GM12801 (cell line): ENCODE measurements around the gene DGKI.

Experiments used
- TF ChIP-seq, protein P1 (sequence below): IDR thresholded peaks from one replicate; pipeline ENCODE4 v1.5.1; 2011; ENCODE audit warnings: control low read depth; ENCODE audit not compliant: insufficient read length; ENCODE audit errors: extremely low read depth

Gene DGKI

DNA sequence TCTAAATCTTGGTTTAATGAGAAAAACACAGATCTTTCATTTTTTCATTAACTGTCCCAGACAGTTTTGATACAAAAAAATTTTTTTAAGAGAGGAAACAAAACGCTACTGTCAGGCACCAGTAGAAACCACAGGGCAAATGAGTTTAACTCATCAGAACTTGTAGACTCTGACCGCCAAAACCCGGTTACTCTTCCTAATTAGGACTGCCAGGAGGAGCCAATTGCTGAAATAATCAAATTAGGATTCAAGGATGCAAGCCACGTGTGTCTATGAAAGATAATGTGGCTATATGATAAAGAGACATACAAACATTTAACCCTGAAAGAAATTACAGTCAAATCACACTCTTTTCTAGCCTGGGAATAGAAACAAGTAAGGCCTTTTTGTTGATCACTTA lies 154.4 kb downstream of the DGKI start:
- TF ChIP-seq, protein P1, sequence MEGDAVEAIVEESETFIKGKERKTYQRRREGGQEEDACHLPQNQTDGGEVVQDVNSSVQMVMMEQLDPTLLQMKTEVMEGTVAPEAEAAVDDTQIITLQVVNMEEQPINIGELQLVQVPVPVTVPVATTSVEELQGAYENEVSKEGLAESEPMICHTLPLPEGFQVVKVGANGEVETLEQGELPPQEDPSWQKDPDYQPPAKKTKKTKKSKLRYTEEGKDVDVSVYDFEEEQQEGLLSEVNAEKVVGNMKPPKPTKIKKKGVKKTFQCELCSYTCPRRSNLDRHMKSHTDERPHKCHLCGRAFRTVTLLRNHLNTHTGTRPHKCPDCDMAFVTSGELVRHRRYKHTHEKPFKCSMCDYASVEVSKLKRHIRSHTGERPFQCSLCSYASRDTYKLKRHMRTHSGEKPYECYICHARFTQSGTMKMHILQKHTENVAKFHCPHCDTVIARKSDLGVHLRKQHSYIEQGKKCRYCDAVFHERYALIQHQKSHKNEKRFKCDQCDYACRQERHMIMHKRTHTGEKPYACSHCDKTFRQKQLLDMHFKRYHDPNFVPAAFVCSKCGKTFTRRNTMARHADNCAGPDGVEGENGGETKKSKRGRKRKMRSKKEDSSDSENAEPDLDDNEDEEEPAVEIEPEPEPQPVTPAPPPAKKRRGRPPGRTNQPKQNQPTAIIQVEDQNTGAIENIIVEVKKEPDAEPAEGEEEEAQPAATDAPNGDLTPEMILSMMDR = no peak

DNA sequence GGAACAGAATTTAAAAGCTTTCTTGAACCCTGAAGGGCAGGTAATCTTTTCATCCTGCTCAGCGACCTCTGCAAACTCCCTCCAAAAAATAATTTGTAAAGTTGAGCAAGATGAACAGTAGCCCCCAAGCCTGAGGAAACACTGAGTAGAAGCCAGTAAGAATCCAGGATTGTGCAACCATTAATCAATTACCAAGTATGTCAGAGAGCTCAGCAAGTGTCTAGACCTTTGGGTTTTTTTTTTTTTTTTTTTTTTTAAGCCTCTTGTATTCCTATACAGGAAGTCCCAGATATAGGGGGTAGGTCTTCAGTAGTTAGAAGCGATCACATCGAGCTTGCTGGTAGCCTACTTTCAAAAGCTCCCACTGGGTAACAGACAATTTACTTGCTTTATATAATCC lies 155.2 kb downstream of the DGKI start:
- TF ChIP-seq, protein P1 = no peak

DNA sequence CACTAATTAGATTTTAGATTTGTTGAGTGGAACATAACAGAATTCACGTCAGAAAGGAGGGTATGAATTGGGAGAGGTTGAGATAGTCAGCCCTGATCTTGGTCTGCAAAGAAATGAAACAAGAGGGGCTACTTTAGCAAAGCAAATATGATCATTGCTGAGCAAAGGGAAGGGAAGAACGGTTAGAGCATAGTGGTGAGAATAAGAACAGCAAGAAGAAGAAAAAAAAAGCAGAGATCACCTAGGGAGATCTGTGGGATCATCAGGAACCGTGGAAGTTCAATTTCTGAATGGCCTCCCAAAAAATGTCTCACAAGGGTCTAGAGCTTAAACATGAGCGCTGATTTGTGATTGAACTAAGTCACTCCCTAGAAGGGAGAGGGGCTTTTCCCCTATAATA lies 156.1 kb downstream of the DGKI start:
- TF ChIP-seq, protein P1 = no peak

DNA sequence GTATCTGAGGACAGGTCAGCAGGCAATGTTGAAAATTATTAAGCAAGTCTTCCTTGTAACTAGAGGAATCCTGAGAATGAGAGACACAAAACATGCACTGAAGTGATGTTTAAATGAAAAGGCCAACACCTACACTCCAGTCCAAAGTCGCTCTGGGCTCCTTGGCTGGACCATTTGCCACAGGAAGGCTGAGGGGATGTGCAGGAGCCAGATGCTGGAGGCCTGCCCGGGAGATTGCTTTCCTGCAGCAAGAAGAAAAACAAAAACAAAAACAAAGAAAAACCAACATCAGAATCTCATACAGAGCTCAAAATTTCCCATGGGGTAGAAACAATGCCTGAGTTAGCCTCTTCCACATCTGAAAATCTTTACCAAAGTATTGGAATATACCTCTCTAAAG lies 157.0 kb downstream of the DGKI start:
- TF ChIP-seq, protein P1 = no peak

DNA sequence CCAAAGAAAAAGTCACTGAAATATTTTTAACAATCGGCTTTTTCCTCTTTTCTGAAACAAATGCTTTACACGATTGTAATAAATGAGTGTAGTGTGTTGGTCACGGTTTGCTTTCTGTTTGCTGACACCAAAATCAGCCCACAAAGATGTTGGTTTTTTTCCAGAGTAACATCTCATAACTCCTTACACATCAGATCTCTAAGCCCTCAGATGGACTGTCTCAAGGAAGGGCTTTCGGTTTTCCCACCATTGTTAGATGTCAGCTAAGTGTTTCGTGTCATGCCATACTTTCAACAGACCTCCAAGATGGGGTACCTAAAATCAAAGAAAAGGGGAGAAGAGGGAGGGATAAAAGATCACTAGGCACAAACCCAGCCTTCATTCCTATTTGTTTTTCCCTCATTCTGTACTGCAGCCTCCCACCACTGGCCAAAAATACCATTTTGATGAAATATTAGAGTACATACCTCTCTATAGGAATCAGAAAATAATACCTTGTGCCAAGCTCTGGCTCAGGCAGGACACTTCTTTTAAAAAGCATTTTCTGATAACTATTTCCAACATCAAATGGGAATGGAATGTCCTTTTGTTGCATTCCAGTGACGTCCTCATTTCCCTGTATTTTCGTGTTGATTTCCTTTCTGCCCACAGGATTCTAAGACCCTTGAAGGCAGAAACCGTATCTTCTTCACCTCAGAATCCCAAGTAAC lies 159.1 kb downstream of the DGKI start:
- TF ChIP-seq, protein P1 = no peak

DNA sequence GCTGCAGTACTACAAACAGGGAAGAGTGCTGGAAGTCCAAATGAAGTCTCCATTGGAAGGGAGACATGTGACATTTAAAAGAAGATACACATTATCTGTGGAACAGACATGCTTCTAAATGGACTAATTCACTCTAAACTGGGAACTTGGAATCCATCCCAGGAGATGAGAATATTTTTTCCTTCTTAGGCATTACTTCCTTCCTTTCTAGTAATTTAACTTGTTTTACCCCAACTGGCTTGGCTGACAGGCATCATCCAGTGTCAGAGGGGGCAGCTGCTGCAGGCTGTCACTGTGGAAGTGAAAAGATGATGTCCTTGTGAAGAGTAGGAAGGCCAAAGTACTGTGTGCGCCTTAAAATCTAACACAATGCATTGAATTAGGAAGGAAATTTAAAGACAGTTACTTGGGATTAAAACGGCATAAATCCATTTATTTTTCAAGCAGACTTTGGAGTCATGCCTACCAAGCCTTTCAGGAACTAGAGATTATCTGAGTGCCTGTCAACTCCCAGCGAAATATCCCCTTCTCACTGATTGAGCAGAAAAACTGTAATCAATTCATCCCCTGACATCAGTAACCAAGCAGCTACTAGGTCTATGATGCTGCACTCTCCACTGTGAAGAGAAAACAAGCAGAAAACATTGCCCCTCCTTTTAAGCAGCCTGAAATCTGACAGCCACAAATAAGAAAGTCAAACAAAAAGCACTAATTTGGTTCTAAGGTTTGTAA lies 161.2 kb downstream of the DGKI start:
- TF ChIP-seq, protein P1 = no peak

DNA sequence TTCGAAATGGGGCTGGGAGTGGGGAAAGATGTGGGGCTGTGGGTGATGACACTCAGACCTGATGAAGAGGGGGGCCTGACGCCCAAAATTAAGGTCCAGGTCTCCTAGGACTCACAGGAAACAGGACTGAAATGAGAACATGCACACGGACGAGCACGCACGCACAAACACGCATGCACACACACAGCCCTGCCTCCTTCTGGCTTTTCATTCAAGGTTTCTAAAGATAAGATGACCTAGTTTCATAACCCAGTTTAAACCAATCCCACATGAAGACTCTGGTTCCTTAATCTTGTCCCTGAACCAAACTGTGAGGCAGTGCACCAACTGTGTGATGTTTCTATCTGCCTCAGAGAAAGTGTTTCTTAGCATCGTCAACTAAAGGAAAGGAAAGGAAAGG lies 162.0 kb downstream of the DGKI start:
- TF ChIP-seq, protein P1 = no peak
